Activated B cell treated with CpG ODN at 0.5 μM for 24 hours (primary cell): Measurements from ENCODE around the gene DSG1. TPM values are rescaled to one million over a fixed set of nuclear protein-coding genes. Genes with fewer than 3 reads are reported as not detected.

Experiments used
- ATAC-seq: fragments of 200-7000 bp; cut with Tn5 transposase; one replicate; pipeline ENCODE4 v1.10.0; 2021; ENCODE audit warnings: low read depth, mild to moderate bottlenecking, moderate library complexity
- CTCF ChIA-PET: fragments of 350-600 bp; sonication (Branson Sonifier 250); formaldehyde crosslinking; loops from one replicate; lab custom pipeline; 2021; ENCODE audit warnings: antibody characterized with exemption; lab: Charles Lee
- POLR2A ChIA-PET: fragments of 350-600 bp; sonication (Branson Sonifier 250); formaldehyde crosslinking; loops from one replicate; lab custom pipeline; 2021; ENCODE audit warnings: antibody characterized with exemption; lab: Charles Lee
- DNase-seq: peaks from one replicate; pipeline ENCODE4 v3.0.0; 2022
- H3K27ac Mint-ChIP-seq: one replicate; pipeline ENCODE4 v1.8.0; 2020; ENCODE audit warnings: mixed read lengths
- H3K27me3 Mint-ChIP-seq: one replicate; pipeline ENCODE4 v1.8.0; 2021; ENCODE audit warnings: mixed read lengths
- H3K36me3 Mint-ChIP-seq: one replicate; pipeline ENCODE4 v1.8.0; 2021; ENCODE audit warnings: low read depth, mixed read lengths
- H3K4me1 Mint-ChIP-seq: one replicate; pipeline ENCODE4 v1.8.0; 2021; ENCODE audit warnings: mixed read lengths
- H3K4me3 Mint-ChIP-seq: one replicate; pipeline ENCODE4 v1.8.0; 2020; ENCODE audit warnings: mild to moderate bottlenecking, mixed read lengths
- H3K9me3 Mint-ChIP-seq: one replicate; pipeline ENCODE4 v1.8.0; 2020; ENCODE audit warnings: mixed read lengths
- intact Hi-C: fragments of 100-400 bp; cut with micrococcal nuclease; formaldehyde crosslinking; loops from one replicate; pipeline ENCODE4 v1.15.1; 2024
- total RNA-seq: library from RNA; stranded (reverse); gene quantifications from 2 replicates; pipeline ENCODE4 v1.2.3, GENCODE V29; 2022
- TF ChIP-seq, protein P1 (sequence below): fragments of 200-600 bp; IDR thresholded peaks from one replicate; pipeline ENCODE4 v1.8.0; 2022; ENCODE audit warnings: antibody characterized with exemption, mild to moderate bottlenecking

DSG1 gene
- total RNA-seq, 1 donor from 2014 or later = not detected

DNA sequence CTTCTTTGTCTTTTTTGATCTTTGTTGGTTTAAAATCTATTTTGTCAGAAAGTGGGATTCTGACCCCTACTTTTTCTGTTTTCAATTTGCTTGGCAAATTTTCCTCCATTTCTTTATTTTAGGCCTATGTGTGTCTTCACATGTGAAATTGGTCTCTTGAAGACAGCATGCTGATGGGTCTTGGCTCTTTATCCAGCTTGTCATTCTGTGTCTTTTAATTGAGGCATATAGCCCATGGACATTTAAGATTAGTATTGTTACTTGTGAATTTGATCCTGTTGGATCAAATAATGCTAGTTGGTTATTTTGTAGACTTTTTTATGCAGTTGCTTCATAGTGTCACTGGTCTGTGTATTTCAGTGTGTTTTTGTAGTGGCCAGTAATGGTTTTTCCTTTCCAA, 26.3 kb upstream of the DSG1 start:
- CTCF ChIA-PET = no interaction called here
- ATAC-seq (no peak), DNase-seq (no peak)
- H3K9me3 Mint-ChIP-seq = peaks cover 23% of the 10 kb centered on the region
- no peak overlapping the region for H3K27ac Mint-ChIP-seq
- POLR2A ChIA-PET = no interaction called here
- H3K27me3 Mint-ChIP-seq = no peaks in the 10 kb centered on the region
- H3K36me3 Mint-ChIP-seq = no peaks in the 10 kb centered on the region
- no peak overlapping the region for H3K4me3 Mint-ChIP-seq
- intact Hi-C loops = no loop called here
- TF ChIP-seq, protein P1, sequence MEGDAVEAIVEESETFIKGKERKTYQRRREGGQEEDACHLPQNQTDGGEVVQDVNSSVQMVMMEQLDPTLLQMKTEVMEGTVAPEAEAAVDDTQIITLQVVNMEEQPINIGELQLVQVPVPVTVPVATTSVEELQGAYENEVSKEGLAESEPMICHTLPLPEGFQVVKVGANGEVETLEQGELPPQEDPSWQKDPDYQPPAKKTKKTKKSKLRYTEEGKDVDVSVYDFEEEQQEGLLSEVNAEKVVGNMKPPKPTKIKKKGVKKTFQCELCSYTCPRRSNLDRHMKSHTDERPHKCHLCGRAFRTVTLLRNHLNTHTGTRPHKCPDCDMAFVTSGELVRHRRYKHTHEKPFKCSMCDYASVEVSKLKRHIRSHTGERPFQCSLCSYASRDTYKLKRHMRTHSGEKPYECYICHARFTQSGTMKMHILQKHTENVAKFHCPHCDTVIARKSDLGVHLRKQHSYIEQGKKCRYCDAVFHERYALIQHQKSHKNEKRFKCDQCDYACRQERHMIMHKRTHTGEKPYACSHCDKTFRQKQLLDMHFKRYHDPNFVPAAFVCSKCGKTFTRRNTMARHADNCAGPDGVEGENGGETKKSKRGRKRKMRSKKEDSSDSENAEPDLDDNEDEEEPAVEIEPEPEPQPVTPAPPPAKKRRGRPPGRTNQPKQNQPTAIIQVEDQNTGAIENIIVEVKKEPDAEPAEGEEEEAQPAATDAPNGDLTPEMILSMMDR = no peak
- no peaks in the 10 kb centered on the region for H3K4me1 Mint-ChIP-seq

DNA sequence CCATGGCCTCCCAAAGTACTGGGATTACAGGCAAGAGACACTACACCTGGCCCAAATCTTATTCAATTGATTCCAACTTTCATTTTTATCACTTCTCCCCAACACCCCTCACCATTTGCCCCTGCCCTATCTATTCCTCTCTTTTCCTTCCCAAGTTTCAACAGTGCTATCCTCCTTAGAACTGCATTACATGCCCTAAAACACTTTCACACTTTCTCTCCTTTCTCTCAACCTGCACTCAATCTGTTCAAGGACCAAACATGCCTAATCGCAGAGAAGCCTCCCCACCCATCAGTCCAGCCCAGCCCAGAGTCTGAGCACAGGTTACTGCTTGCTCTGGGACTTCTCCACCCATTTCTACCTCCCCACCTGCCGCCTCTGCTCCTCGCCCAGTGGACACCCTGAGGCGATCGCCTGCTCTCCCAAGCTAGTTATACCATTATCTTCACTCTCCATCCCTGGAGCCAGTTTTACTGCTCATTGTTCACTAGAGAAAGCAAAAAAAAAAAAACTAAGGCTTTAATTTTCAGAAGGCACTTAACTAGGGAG, 23.7 kb upstream of the DSG1 start:
- Mint-ChIP-seq H3K27ac (no peak overlapping the region), H3K4me3 (no peak overlapping the region), H3K4me1 (no peaks in the 10 kb centered on the region), H3K36me3 (no peaks in the 10 kb centered on the region), H3K9me3 (peaks cover 16% of the 10 kb centered on the region), H3K27me3 (no peaks in the 10 kb centered on the region)
- ChIA-PET CTCF (no interaction called here), POLR2A (no interaction called here)
- TF ChIP-seq, protein P1 = no peak
- DNase-seq = no peak
- intact Hi-C loops = no loop called here
- no peak for ATAC-seq

DNA sequence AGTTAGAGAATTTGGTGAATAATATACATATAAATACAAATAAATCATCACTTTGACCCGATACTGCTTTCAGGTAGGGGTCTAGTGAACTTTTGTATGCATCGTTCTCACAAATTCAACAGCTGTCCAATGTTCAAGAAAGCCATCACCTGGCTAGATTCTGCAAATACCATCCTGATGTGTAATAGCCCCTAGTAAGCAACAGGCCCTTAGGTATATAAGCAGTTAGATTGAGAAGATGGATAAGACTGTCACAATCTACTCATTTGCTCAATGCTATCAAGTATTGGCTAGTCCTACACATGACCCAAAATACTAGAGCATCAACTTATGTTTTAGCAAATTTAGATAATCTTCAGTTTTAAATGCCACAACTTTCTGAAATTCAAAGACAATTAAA, 20.7 kb upstream of the DSG1 start:
- TF ChIP-seq, protein P1 = no peak
- Mint-ChIP-seq H3K27me3 (no peaks in the 10 kb centered on the region), H3K4me3 (no peak overlapping the region), H3K9me3 (peaks cover 3% of the 10 kb centered on the region), H3K36me3 (no peaks in the 10 kb centered on the region), H3K27ac (no peak overlapping the region), H3K4me1 (no peaks in the 10 kb centered on the region)
- intact Hi-C loops = no loop called here
- CTCF ChIA-PET = no interaction called here
- POLR2A ChIA-PET = no interaction called here
- no peak for DNase-seq
- ATAC-seq = no peak

DNA sequence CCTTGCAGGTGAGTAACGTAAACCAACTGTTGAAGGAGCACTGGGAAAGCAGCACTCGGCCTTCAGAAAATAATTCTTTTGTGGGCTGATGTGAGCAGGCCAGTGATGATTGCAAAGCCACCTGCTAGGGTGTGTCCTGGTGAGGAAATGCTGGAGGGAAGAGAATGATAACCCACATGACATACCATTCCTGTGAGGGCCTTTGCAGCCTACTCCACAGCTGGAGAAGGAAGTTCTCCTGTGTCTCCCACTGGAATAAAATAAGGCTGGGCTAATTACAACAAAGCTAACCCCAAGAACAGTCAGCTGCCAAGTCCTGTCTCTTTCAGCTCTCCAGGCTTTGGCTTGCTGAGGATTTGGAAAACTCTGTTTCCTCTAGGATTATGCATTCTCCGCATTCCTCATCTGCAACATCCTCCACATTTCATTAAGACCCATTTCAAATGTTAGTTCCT, 16.7 kb upstream of the DSG1 start:
- TF ChIP-seq, protein P1 = no peak

DNA sequence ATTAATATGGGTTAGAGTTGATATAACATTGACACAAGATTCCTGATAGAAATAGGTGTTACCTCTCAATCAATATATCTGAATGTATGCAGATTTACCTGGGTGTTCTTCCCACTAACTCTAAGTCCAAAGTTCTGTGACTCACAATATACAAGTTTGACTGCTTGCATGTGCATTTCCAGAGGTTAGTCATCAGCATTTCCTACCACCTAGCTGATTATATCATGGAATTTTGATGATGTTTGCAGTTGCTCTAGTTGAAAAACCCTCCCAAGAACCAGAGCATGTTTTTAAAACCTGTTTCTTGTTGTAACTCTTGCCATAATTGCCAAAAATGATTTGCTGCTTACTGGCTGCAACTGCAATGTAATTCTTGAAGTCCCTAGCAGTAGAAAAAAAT, 15.0 kb upstream of the DSG1 start:
- TF ChIP-seq, protein P1 = no peak
- Mint-ChIP-seq H3K36me3 (no peaks in the 10 kb centered on the region), H3K27me3 (no peaks in the 10 kb centered on the region), H3K4me3 (no peak overlapping the region), H3K9me3 (no peaks in the 10 kb centered on the region), H3K4me1 (no peaks in the 10 kb centered on the region), H3K27ac (no peak overlapping the region)
- intact Hi-C loops = no loop called here
- no peak for DNase-seq
- POLR2A ChIA-PET = no interaction called here
- CTCF ChIA-PET = no interaction called here
- no peak for ATAC-seq

More for the DNA sequence above, 16.7 kb upstream of the DSG1 start:
- DNase-seq = no peak
- ChIA-PET CTCF (no interaction called here), POLR2A (no interaction called here)
- no peaks in the 10 kb centered on the region for H3K4me1 Mint-ChIP-seq
- H3K4me3 Mint-ChIP-seq = no peak overlapping the region
- intact Hi-C loops = no loop called here
- ATAC-seq = no peak
- no peaks in the 10 kb centered on the region for H3K36me3 Mint-ChIP-seq
- no peaks in the 10 kb centered on the region for H3K9me3 Mint-ChIP-seq
- no peaks in the 10 kb centered on the region for H3K27me3 Mint-ChIP-seq
- no peak overlapping the region for H3K27ac Mint-ChIP-seq
